NCI-H2171 treated with DMSO at 0.1 percent for 48 hours (cell line): ENCODE results near the gene PLP1.
A peak's percentile ranks its signal among the peaks of the same experiment; 100 is the strongest.
"Not testable (repeated sequence)": the region's sequence is repeated elsewhere in the genome, so short reads cannot be mapped to it uniquely, and the experiment has no call there.

Experiments used
- DNase-seq: peaks from one replicate; lab custom pipeline; 2025; lab: John Stamatoyannopoulos, UW

PLP1 gene

GRCh38 chrX:103780336-103781061 lies 3.9 kb downstream of the PLP1 start:
- DNase-seq = no peak

- DNase-seq = no peak
These were observed 4.4 kb downstream of the PLP1 start for GRCh38 chrX:103781062-103781402.

GRCh38 chrX:103781706-103782105 lies 5.1 kb downstream of the PLP1 start:
- no peak for DNase-seq

GRCh38 chrX:103782640-103783039 lies 6.0 kb downstream of the PLP1 start:
- DNase-seq = no peak

- DNase-seq = no peak
These were observed 6.6 kb downstream of the PLP1 start for GRCh38 chrX:103783196-103783595.

- no peak for DNase-seq
These were observed 7.3 kb downstream of the PLP1 start for GRCh38 chrX:103783971-103784370.

- DNase-seq = no peak
These were observed 12.4 kb downstream of the PLP1 start for GRCh38 chrX:103789004-103789403.

GRCh38 chrX:103791228-103791627 lies 14.6 kb downstream of the PLP1 start:
- peak; percentile 41 for DNase-seq

GRCh38 chrX:103791826-103792485 lies 15.3 kb downstream of the PLP1 start:
- no peak for DNase-seq

- DNase-seq = no peak
These were observed 16.4 kb downstream of the PLP1 start for GRCh38 chrX:103792916-103793544.

- DNase-seq = no peak
These were observed 16.9 kb downstream of the PLP1 start for GRCh38 chrX:103793545-103793940.

- no peak for DNase-seq
These were observed 17.5 kb downstream of the PLP1 start for GRCh38 chrX:103794119-103794518.

GRCh38 chrX:103797691-103798090 lies 21.1 kb downstream of the PLP1 start:
- DNase-seq = no peak

- DNase-seq = no peak
These were observed 23.7 kb downstream of the PLP1 start for GRCh38 chrX:103800318-103800717.

GRCh38 chrX:103805860-103806259 lies 29.2 kb downstream of the PLP1 start:
- DNase-seq = no peak

- DNase-seq = no peak
These were observed 30.3 kb downstream of the PLP1 start for GRCh38 chrX:103806862-103807474.

GRCh38 chrX:103811858-103812257 lies 35.2 kb downstream of the PLP1 start:
- no peak for DNase-seq

GRCh38 chrX:103817101-103817500 lies 40.5 kb downstream of the PLP1 start:
- not testable (repeated sequence) for DNase-seq

GRCh38 chrX:103817502-103817901 lies 40.9 kb downstream of the PLP1 start:
- DNase-seq = peak; percentile 46

GRCh38 chrX:103818842-103819619 lies 42.4 kb downstream of the PLP1 start:
- DNase-seq = no peak

GRCh38 chrX:103820802-103821201 lies 44.2 kb downstream of the PLP1 start:
- DNase-seq = not testable (repeated sequence)

GRCh38 chrX:103823591-103823990 lies 47.0 kb downstream of the PLP1 start:
- DNase-seq = no peak
